Measurements from ENCODE around the gene STRA6.

The STRA6 gene

DNA sequence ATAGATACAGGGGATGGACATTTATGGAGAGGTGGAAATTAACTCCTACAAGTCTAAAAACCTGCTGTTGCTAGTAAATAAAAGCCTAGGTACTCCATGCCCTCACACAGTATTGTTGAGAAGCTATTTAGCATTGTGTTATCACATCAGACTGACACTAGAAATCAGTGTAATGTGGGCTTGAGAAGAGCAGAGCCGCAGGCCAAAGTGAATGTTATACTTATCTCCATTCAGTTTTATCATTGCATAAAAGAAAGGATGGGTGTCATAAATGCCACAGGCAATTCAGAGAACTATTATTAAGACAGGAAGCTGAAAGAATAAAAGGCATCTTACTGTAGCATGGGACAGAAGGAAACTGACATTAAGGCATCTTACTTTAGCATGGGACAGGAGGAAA is 42.8 kb downstream of the STRA6 start:
- no peak for DNase-seq

DNA sequence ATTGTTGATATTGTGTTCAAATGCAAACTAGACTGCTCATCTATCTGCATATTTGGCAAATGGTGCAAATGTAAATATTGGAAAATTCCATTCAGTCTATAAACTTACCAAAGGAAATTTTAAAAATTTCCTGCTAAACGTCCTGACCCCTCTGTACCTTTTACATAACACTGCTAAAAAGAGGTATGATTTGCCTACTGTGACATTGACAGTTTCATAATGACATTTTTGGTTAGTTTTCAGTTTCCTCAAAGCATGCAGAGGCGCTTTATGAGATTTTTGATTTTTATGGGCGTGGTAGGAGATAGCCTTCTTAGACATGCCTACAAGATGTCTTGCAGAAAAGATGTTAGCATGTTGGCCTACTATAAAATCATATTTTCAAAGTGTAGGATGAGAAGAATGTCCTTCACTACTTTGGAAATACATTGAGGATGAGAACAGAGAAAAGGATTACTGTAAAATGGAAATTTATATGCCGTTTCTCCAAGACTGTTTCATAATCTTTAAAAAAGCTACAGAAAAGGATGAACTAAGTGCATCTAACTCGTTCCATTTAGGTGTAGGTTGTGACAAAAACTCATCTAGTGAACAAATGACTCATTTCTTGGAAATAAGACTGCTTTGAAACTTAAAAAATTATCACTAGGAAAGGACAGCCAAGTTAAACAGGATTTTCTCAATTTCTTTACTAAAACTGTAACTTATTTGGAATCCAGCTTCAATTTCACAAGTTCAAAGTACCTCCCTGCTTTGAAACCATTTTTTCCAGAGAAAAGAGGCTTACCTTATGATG is 43.5 kb downstream of the STRA6 start:
- no peak for DNase-seq

GRCh38 chr15:74157868-74158827 is 44.4 kb downstream of the STRA6 start:
- no peak for DNase-seq

- no peak for DNase-seq
Observed at GRCh38 chr15:74156678-74157411, 45.7 kb downstream of the STRA6 start.

- no peak for DNase-seq
Observed at GRCh38 chr15:74155766-74156417, 46.7 kb downstream of the STRA6 start.

- no peak for DNase-seq
Observed at GRCh38 chr15:74147051-74147450, 55.5 kb downstream of the STRA6 start.

DNA sequence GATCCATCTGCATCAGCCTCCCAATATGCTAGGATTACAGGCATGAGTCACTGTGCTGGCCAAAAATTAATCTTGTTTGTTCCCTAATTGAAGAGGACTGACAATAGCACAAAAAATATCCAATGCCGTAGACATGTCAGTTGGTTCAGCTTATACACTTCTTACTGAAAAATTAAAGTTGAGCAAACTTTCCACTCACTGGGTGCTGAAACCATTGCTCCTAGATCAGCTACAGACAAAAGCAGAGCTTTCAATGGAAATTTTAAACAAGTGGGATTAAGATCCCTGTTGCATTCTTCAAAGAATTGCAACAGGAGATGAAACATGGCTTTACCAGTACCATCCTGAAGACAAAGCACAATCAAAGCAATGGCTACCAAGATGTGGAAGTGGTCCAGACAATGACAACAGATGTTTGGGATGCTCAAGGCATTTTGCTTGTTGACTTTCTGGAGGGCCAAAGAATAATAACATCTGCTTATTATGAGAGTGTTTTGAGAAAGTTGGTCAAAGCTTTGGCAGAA is 56.2 kb downstream of the STRA6 start:
- DNase-seq = no peak

DNA sequence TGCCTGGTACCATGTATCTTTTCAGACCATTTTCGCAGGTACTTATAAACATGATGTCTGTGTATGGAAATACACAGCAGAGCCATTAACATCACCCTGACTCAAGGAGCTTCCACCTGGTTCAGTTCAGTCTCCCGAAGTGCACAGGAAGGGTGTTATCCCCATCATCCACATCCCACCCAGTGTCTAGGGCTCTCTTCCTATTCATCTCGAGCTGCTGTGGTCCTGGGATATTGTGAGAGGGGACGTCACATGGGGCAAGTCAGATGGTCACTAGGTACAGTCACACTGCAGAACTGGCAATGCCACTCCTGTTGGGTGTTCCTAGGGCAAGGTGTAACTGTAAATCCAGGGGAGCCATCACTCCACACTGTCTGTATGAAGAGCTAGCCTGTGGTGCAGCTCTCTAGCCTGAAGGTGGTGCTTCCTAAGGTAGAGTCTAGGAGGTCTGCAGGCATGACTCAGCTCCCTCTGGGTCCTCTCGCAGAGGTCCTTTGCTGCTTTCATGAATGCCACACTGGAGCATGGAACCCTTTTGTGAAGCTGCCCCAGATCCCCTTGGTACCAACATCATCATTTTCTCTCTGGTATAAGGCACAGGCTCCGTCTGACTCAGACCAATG is 58.3 kb downstream of the STRA6 start:
- no peak for DNase-seq

DNA sequence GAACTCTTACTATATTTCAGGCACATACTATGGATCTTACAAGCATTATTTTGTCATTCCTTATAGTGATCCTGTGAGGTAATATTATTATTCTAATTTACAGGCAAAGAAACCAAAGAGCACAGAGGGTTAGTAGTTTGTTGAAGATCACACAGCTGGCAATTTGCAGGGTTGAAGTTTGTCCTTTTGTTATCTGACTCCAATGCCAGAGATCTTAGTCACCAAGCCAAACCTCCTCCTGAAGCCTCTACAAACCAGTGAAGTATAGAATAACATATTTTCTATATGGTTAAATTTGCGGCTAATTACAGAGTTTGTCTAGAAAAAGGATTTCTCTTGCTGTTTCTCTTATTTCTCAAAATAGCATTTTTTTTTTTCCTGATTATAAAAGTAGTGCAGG is 61.0 kb downstream of the STRA6 start:
- no peak for DNase-seq

DNA sequence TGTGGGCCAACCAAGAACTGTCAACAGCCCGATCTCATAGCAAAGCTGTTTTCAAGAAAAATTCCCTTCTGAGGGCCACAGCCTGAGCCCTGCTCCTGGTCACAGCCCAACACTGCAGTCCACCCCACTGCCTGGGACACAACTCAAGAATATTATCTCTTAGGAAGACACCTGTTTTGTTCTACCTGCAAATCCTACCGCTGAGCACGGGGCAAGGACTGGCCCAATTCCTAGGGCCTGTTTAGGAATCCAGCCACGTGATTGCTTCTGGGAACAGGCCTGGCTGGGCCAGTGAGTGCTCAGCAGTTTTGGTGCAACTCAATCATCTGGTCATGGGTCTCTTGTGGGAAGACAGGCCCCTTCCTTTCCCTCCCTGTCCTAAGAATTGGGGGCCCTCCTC is 63.9 kb downstream of the STRA6 start:
- DNase-seq = no peak

- no peak for DNase-seq
Observed at GRCh38 chr15:74137537-74137894, 65.1 kb downstream of the STRA6 start.

GRCh38 chr15:74136814-74137536 is 65.6 kb downstream of the STRA6 start:
- no peak for DNase-seq

GRCh38 chr15:74136540-74136813 is 66.1 kb downstream of the STRA6 start:
- DNase-seq = no peak

DNA sequence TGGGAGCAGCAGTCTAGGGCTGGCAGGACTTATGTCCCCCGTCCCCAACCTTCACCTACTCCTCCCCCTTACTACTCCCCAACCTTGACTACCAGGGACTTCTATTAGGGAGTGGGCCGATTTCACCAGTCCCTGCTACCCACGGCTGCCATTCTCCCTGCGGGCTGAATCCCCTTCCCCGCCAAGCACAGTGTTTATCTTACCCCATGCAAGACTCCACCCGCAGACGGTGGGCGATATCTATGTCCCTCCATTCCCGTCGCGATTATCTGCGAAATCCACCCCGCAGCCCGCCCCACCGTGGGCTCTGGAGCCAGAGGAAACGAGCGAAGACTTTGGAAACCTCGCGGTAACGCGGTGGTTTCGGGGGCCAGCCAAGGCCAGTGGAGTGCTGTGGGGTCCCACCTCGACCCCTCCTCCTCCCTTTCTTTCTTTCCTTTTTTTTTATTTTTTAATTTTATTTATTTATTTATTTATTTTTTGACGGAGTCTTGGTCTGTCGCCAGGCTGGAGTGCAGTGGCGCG is 67.5 kb downstream of the STRA6 start:
- DNase-seq = no peak

DNA sequence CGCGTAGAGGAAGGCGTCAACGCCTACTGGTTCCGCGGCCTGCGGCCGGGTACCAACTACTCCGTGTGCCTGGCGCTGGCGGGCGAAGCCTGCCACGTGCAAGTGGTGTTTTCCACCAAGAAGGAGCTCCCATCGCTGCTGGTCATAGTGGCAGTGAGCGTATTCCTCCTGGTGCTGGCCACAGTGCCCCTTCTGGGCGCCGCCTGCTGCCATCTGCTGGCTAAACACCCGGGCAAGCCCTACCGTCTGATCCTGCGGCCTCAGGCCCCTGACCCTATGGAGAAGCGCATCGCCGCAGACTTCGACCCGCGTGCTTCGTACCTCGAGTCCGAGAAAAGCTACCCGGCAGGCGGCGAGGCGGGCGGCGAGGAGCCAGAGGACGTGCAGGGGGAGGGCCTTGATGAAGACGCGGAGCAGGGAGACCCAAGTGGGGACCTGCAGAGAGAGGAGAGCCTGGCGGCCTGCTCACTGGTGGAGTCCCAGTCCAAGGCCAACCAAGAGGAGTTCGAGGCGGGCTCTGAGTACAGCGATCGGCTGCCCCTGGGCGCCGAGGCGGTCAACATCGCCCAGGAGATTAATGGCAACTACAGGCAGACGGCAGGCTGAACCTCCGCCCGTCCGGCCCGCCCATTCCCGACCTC is 68.1 kb downstream of the STRA6 start:
- DNase-seq = no peak

DNA sequence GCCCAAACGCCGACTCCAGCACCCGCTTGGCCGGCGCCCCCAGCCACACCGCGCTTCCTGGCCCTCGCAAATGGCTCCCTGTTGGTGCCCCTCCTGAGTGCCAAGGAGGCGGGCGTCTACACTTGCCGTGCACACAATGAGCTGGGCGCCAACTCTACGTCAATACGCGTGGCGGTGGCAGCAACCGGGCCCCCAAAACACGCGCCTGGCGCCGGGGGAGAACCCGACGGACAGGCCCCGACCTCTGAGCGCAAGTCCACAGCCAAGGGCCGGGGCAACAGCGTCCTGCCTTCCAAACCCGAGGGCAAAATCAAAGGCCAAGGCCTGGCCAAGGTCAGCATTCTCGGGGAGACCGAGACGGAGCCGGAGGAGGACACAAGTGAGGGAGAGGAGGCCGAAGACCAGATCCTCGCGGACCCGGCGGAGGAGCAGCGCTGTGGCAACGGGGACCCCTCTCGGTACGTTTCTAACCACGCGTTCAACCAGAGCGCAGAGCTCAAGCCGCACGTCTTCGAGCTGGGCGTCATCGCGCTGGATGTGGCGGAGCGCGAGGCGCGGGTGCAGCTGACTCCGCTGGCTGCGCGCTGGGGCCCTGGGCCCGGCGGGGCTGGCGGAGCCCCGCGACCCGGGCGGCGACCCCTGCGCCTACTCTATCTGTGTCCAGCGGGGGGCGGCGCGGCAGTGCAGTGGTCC is 68.7 kb downstream of the STRA6 start:
- no peak for DNase-seq

DNA sequence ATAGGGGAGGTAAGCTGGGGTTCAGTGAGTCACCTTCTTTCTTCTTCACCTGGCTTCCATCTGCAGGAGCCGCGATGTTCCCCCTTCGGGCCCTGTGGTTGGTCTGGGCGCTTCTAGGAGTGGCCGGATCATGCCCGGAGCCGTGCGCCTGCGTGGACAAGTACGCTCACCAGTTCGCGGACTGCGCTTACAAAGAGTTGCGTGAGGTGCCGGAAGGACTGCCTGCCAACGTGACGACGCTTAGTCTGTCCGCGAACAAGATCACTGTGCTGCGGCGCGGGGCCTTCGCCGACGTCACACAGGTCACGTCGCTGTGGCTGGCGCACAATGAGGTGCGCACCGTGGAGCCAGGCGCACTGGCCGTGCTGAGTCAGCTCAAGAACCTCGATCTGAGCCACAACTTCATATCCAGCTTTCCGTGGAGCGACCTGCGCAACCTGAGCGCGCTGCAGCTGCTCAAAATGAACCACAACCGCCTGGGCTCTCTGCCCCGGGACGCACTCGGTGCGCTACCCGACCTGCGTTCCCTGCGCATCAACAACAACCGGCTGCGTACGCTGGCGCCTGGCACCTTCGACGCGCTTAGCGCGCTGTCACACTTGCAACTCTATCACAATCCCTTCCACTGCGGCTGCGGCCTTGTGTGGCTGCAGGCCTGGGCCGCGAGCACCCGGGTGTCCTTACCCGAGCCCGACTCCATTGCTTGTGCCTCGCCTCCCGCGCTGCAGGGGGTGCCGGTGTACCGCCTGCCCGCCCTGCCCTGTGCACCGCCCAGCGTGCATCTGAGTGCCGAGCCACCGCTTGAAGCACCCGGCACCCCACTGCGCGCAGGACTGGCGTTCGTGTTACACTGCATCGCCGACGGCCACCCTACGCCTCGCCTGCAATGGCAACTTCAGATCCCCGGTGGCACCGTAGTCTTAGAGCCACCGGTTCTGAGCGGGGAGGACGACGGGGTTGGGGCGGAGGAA is 69.6 kb downstream of the STRA6 start:
- no peak for DNase-seq

DNA sequence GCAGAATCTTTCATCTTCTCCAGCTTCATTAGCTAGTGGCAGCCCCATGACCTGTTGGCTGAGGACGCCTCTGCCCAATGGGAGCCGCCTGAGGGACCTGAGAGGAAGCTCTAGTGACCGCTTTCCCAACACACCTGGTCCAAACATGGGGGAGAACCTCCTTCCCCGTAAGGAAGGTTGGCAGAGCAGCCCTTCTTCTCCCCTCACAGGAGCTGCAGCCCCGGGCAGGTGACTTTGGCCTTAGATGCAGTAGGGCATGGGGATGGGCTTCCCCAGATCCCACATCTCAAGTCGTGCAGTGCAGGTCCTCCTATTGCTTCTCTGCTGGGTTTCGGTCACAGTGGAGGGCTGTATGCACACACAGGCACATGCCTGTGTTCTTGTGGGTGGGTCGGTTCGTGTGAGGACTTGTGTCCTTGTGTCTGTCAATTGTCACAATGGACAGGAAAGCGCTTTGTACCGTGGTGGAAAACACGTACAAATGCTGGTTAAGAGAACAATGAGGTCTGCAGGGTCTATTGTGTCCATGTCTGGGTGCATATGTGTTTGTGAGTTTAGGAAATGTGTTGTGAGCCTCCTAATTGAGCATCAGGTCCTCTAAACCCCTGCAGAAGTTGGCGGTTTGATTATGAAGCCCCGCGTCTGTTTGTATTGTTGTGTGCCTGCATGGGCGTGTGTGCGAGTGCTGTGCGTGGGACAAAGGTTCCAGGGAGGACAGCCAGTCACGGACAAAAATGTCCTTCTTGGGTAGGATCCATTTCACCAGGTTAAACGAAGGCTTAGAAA is 70.8 kb downstream of the STRA6 start:
- DNase-seq = no peak
